ENCODE results near the gene CCDC149. TPM values are rescaled to one million over a fixed set of nuclear protein-coding genes. Genes with fewer than 3 reads are reported as not detected.

The CCDC149 gene
- total and polyA plus RNA-seq, 2 experiments from 2014 or later: 12.3 to 13.3 TPM

- Histone ChIP-seq H3K27me3 (no peaks in the 10 kb centered on the region), H3K9me3 (ENCODE audit: low read depth) (no peaks in the 10 kb centered on the region), H3K36me3 (replicated peaks; ENCODE audit: insufficient read depth, low read depth) (no peaks in the 10 kb centered on the region), H2AFZ (no peak overlapping the region), H3K4me1 (ENCODE audit: insufficient read depth) (no peaks in the 10 kb centered on the region), H3K4me3 (no peak overlapping the region), H3K27ac (no peak overlapping the region), H3K4me2 (no peak overlapping the region), H3K9me2 (replicated peaks; ENCODE audit: insufficient read depth) (no peaks in the 10 kb centered on the region), H4K20me1 (ENCODE audit: insufficient read depth, poor library complexity, severe bottlenecking) (no peaks in the 10 kb centered on the region), H3K79me2 (no peaks in the 10 kb centered on the region)
- WGBS (ENCODE audit: low lambda C conversion rate, missing lambda C conversion rate): 96% methylated on average over 5 of the region's 5 CpGs
- TF ChIP-seq EZH2phosphoT487 (IDR thresholded peaks at IDR 0.05; ENCODE audit: low read depth, severe bottlenecking, unreplicated experiment) (no peak), CTCF (IDR thresholded peaks at IDR 0.05; ENCODE audit: poor library complexity) (no peak), EZH2 (IDR thresholded peaks at IDR 0.05; ENCODE audit: borderline replicate concordance) (no peak)
- DNase-seq (ENCODE audit: low spot score): no peak
Observed at GRCh38 chr4:24845902-24846301, 66.9 kb downstream of the CCDC149 start.

GRCh38 chr4:24845132-24845531, 67.7 kb downstream of the CCDC149 start:
- 93% methylated on average over 8 of the region's 8 CpGs for WGBS (ENCODE audit: low lambda C conversion rate, missing lambda C conversion rate)
- Histone ChIP-seq H3K4me2 (no peak overlapping the region), H4K20me1 (ENCODE audit: insufficient read depth, poor library complexity, severe bottlenecking) (no peaks in the 10 kb centered on the region), H3K36me3 (replicated peaks; ENCODE audit: insufficient read depth, low read depth) (no peaks in the 10 kb centered on the region), H3K9me3 (ENCODE audit: low read depth) (no peaks in the 10 kb centered on the region), H3K9me2 (replicated peaks; ENCODE audit: insufficient read depth) (no peaks in the 10 kb centered on the region), H3K4me3 (no peak overlapping the region), H3K4me1 (ENCODE audit: insufficient read depth) (no peaks in the 10 kb centered on the region), H3K27ac (no peak overlapping the region), H2AFZ (no peak overlapping the region), H3K79me2 (no peaks in the 10 kb centered on the region), H3K27me3 (no peaks in the 10 kb centered on the region)
- DNase-seq (ENCODE audit: low spot score): no peak
- no peak for TF ChIP-seq EZH2 (IDR thresholded peaks at IDR 0.05; ENCODE audit: borderline replicate concordance)
- TF ChIP-seq EZH2phosphoT487 (IDR thresholded peaks at IDR 0.05; ENCODE audit: low read depth, severe bottlenecking, unreplicated experiment): no peak
- TF ChIP-seq CTCF (IDR thresholded peaks at IDR 0.05; ENCODE audit: poor library complexity): no peak

- Histone ChIP-seq H2AFZ (no peak overlapping the region), H4K20me1 (ENCODE audit: insufficient read depth, poor library complexity, severe bottlenecking) (no peaks in the 10 kb centered on the region), H3K36me3 (replicated peaks; ENCODE audit: insufficient read depth, low read depth) (no peaks in the 10 kb centered on the region), H3K27me3 (no peaks in the 10 kb centered on the region), H3K4me1 (ENCODE audit: insufficient read depth) (no peaks in the 10 kb centered on the region), H3K4me3 (no peak overlapping the region), H3K4me2 (no peak overlapping the region), H3K9me3 (ENCODE audit: low read depth) (no peaks in the 10 kb centered on the region), H3K27ac (no peak overlapping the region), H3K79me2 (no peaks in the 10 kb centered on the region), H3K9me2 (replicated peaks; ENCODE audit: insufficient read depth) (no peaks in the 10 kb centered on the region)
- 58% methylated on average over 3 of the region's 3 CpGs for WGBS (ENCODE audit: low lambda C conversion rate, missing lambda C conversion rate)
- no peak for DNase-seq (ENCODE audit: low spot score)
- TF ChIP-seq EZH2phosphoT487 (IDR thresholded peaks at IDR 0.05; ENCODE audit: low read depth, severe bottlenecking, unreplicated experiment) (no peak), CTCF (IDR thresholded peaks at IDR 0.05; ENCODE audit: poor library complexity) (no peak), EZH2 (IDR thresholded peaks at IDR 0.05; ENCODE audit: borderline replicate concordance) (no peak)
Observed at GRCh38 chr4:24843096-24843495, 69.7 kb downstream of the CCDC149 start.

- no peaks in the 10 kb centered on the region for H3K79me2 ChIP-seq
- no peak for DNase-seq (ENCODE audit: low spot score)
- H3K4me1 ChIP-seq (ENCODE audit: insufficient read depth): no peaks in the 10 kb centered on the region
- TF ChIP-seq EZH2 (IDR thresholded peaks at IDR 0.05; ENCODE audit: borderline replicate concordance): no peak
- no peak for TF ChIP-seq CTCF (IDR thresholded peaks at IDR 0.05; ENCODE audit: poor library complexity)
- TF ChIP-seq EZH2phosphoT487 (IDR thresholded peaks at IDR 0.05; ENCODE audit: low read depth, severe bottlenecking, unreplicated experiment): no peak
- no peaks in the 10 kb centered on the region for H3K27me3 ChIP-seq
- H4K20me1 ChIP-seq (ENCODE audit: insufficient read depth, poor library complexity, severe bottlenecking): no peaks in the 10 kb centered on the region
- no peaks in the 10 kb centered on the region for H3K9me2 ChIP-seq (replicated peaks; ENCODE audit: insufficient read depth)
- no peak overlapping the region for H2AFZ ChIP-seq
- H3K36me3 ChIP-seq (replicated peaks; ENCODE audit: insufficient read depth, low read depth): no peaks in the 10 kb centered on the region
- no peak overlapping the region for H3K4me3 ChIP-seq
- 89% methylated on average over 9 of the region's 9 CpGs for WGBS (ENCODE audit: low lambda C conversion rate, missing lambda C conversion rate)
- no peaks in the 10 kb centered on the region for H3K9me3 ChIP-seq (ENCODE audit: low read depth)
- no peak overlapping the region for H3K4me2 ChIP-seq
- H3K27ac ChIP-seq: no peak overlapping the region
Observed at GRCh38 chr4:24842356-24842755, 70.5 kb downstream of the CCDC149 start.
